ENCODE measurements around the gene MTMR2.

MTMR2 gene

DNA sequence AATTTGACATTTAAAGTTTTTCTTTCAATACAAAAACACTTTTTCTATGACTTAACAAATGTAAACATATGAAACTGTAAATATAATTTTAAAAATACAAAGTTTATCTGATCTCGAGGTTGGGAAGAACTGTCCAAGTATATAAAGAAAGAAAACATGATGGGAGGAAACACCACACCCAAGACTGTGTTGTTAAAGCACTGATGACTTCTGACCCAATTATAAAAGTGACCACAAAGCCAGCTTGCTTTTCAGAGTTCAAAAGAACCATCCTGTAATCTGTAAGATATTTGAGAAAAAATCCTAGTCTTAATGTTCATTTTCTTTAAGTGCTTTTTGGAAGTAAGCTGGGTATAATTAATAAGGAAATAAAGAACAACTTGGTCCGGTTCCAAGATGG, 118.0 kb downstream of the MTMR2 start:
- DNase-seq: no peak

DNA sequence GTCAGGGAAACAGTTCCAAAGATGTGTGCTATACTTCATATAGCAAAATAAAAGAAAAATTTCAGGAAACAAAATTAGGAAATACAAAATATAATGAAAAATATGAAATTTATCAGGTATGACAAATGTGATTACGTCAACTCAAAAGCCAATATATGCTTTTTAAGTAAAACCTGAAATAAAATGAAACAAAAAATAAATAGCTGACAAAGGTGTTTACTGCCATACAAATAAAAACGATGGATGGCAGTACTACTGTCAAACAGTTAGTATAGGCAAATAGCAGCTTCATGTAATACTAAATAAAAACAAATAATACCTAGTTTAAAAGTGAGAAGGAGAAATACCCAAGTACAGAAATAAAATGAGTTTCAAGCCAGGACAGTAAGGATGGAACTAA, 119.9 kb downstream of the MTMR2 start:
- no peak for DNase-seq

GRCh38 chr11:95802806-95803205, 121.1 kb downstream of the MTMR2 start:
- DNase-seq: no peak

- DNase-seq: no peak
Measured at GRCh38 chr11:95800438-95800837, 123.5 kb downstream of the MTMR2 start.

DNA sequence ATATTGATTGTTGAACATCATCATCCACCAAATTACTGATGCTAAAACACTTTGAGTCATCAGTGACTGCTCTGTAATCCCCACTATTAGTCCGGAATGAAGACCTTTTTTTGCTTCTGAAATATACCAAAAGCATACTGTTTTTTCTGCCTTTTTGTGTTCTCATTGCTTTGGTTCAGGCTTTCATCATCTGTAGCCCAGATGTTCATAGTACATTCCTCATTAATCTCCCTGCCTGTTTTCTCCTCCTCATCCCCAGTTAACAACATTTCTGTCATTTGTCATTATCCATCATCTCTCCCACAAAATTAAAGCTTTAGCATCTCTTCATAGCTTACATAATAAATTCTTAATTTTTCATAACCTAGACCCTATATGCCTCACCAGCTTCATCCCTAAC, 124.4 kb downstream of the MTMR2 start:
- no peak for DNase-seq

GRCh38 chr11:95796501-95796900, 127.4 kb downstream of the MTMR2 start:
- DNase-seq: no peak

- no peak for DNase-seq
Measured at GRCh38 chr11:95795627-95796295, 128.1 kb downstream of the MTMR2 start.

- no peak for DNase-seq
Measured at GRCh38 chr11:95794086-95794485, 129.8 kb downstream of the MTMR2 start.

- peak; percentile 16 for DNase-seq
Measured at GRCh38 chr11:95793116-95793515, 130.8 kb downstream of the MTMR2 start.

GRCh38 chr11:95792700-95793099, 131.2 kb downstream of the MTMR2 start:
- DNase-seq: no peak

- no peak for DNase-seq
Measured at GRCh38 chr11:95792200-95792599, 131.7 kb downstream of the MTMR2 start.

DNA sequence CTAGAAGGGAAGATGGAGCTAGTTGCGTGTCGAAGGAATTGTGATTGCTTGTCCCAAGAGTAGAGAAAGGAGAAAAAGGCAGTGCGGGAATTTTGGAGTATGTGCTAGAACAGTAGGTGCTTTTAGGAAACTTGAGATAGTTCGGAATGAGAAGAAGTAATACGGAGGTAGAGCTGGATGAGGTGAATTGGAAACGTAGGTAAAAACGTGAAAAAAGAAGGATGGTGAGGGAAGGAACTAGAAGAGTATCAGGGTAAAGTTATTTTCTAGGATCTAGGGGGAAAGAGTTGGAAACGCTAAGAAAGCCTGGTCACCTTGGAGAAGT, 132.2 kb downstream of the MTMR2 start:
- no peak for DNase-seq

DNA sequence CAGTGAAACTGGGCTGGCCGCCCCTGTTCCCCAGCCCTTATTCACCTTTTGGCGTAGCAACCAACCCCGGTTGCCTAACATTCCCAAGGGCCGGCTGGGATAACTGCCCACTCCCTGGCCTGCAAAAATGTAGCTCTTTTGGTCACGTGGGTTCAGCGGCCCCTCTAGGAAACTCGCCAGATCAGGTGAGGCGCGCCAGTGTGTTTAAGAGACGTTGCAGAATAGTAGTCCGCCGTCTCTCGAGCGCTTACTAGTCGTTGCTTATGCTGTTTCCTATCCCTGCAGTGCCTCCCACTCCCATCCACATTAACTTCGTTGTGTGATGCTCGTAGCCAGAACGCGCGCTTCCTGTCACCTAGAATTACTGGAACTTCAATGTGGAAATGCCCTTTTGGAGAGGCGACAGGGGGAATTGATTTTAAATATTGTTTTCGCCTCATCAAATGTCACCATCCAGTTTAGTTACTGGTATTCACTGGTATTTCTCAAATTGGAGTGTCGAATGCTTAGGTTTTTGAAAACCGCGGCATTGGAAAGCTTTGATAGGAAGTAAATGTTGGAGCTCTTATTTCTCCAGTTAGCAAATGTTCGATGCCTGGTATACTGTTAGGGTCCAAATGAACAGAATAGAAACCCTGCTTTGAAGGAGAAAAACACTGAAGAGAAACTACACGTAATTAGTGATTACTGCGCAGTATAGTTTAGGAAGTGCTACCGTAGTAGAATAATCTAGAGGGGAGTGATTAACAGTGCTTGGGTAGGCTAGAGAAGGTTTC, 132.8 kb downstream of the MTMR2 start:
- peak; percentile 45 for DNase-seq

- DNase-seq: peak; percentile 99
Measured at GRCh38 chr11:95790123-95790932, 133.6 kb downstream of the MTMR2 start, which contains the start of gene CEP57. Gene CEP57 (plus strand): TSS chr11:95790498. CDS start chr11:95790699, 201 bp downstream.

- DNase-seq: peak; percentile 99
Measured at GRCh38 chr11:95789506-95790122, 134.3 kb downstream of the MTMR2 start, which contains the start of gene FAM76B. Gene FAM76B (minus strand): TSS chr11:95789782. CDS start chr11:95789478, 304 bp downstream.

- peak; percentile 34 for DNase-seq
Measured at GRCh38 chr11:95788921-95789505, 134.9 kb downstream of the MTMR2 start.

Data from fibroblast of upper back skin (primary cell).